C4-2B (cell line): Measurements from ENCODE around the gene NFATC2.

Experiments
- H3K27ac ChIP-seq: fragments of 450-650 bp; 2 replicates; pipeline ENCODE4 v1.5.1; 2017
- CTCF ChIP-seq: fragments of 450-650 bp; conservative IDR thresholded peaks from 2 replicates; pipeline ENCODE4 v1.5.1; 2017; ENCODE audit warnings: mild to moderate bottlenecking
- ZFX ChIP-seq: fragments of 450-650 bp; IDR thresholded peaks from 2 replicates; pipeline ENCODE4 v1.6.1; 2017

NFATC2 gene

GRCh38 chr20:51446230-51446629 lies 96.3 kb downstream of the NFATC2 start:
- TF ChIP-seq CTCF (no peak), ZFX (no peak)
- H3K27ac ChIP-seq, result no peak overlapping the region

GRCh38 chr20:51445591-51445990 lies 96.9 kb downstream of the NFATC2 start:
- TF ChIP-seq ZFX (no peak), CTCF (no peak)
- H3K27ac ChIP-seq, result no peak overlapping the region

GRCh38 chr20:51444922-51445438 lies 97.5 kb downstream of the NFATC2 start:
- TF ChIP-seq ZFX (no peak), CTCF (no peak)
- no peak overlapping the region for H3K27ac ChIP-seq

GRCh38 chr20:51444467-51444866 lies 98.1 kb downstream of the NFATC2 start:
- H3K27ac ChIP-seq, result no peak overlapping the region
- TF ChIP-seq CTCF (no peak), ZFX (no peak)

GRCh38 chr20:51442602-51443001 lies 99.9 kb downstream of the NFATC2 start:
- no peak overlapping the region for H3K27ac ChIP-seq
- TF ChIP-seq ZFX (no peak), CTCF (no peak)

GRCh38 chr20:51440589-51440988 lies 101.9 kb downstream of the NFATC2 start:
- H3K27ac ChIP-seq, result no peak overlapping the region

GRCh38 chr20:51439160-51439689 lies 103.3 kb downstream of the NFATC2 start:
- TF ChIP-seq ZFX, result no peak
- TF ChIP-seq CTCF, result no peak

More at GRCh38 chr20:51440589-51440988, 101.9 kb downstream of the NFATC2 start:
- TF ChIP-seq ZFX, result no peak
- TF ChIP-seq CTCF, result no peak

More at GRCh38 chr20:51439160-51439689, 103.3 kb downstream of the NFATC2 start:
- H3K27ac ChIP-seq, result no peak overlapping the region
